Measurements from ENCODE around the gene CSAD.

The CSAD gene

GRCh38 chr12:53218551-53219291 is 38.0 kb upstream of the CSAD start:
- no peak for DNase-seq (ENCODE audit: low read depth)
- H3K4me3 ChIP-seq (ENCODE audit: control insufficient read depth, low read depth, low read length): peak overlapping the region; percentile 83
- TF ChIP-seq CTCF (IDR thresholded peaks at IDR 0.05; ENCODE audit: control insufficient read depth, insufficient read depth, low read depth, low read length, missing control alignments): no peak

- TF ChIP-seq CTCF (IDR thresholded peaks at IDR 0.05; ENCODE audit: control insufficient read depth, insufficient read depth, low read depth, low read length, missing control alignments): no peak
- H3K4me3 ChIP-seq (ENCODE audit: control insufficient read depth, low read depth, low read length): peak overlapping the region; percentile 83
- no peak for DNase-seq (ENCODE audit: low read depth)
Observed at GRCh38 chr12:53217931-53218307, 37.2 kb upstream of the CSAD start.

GRCh38 chr12:53217051-53217930 is 36.6 kb upstream of the CSAD start:
- H3K4me3 ChIP-seq (ENCODE audit: control insufficient read depth, low read depth, low read length): peak overlapping the region; percentile 83; the same call in 1 of the 2 replicates
- TF ChIP-seq CTCF (IDR thresholded peaks at IDR 0.05; ENCODE audit: control insufficient read depth, insufficient read depth, low read depth, low read length, missing control alignments): no peak
- DNase-seq (ENCODE audit: low read depth): no peak

GRCh38 chr12:53215497-53215896 is 34.8 kb upstream of the CSAD start:
- no peak for DNase-seq (ENCODE audit: low read depth)
- no peak for TF ChIP-seq CTCF (IDR thresholded peaks at IDR 0.05; ENCODE audit: control insufficient read depth, insufficient read depth, low read depth, low read length, missing control alignments)

GRCh38 chr12:53214687-53215455 is 34.1 kb upstream of the CSAD start:
- no peak for TF ChIP-seq CTCF (IDR thresholded peaks at IDR 0.05; ENCODE audit: control insufficient read depth, insufficient read depth, low read depth, low read length, missing control alignments)
- H3K4me3 ChIP-seq (ENCODE audit: control insufficient read depth, low read depth, low read length): no peak overlapping the region

More at GRCh38 chr12:53215497-53215896, 34.8 kb upstream of the CSAD start:
- no peak overlapping the region for H3K4me3 ChIP-seq (ENCODE audit: control insufficient read depth, low read depth, low read length)

GRCh38 chr12:53214221-53214620 is 33.5 kb upstream of the CSAD start:
- H3K4me3 ChIP-seq (ENCODE audit: control insufficient read depth, low read depth, low read length): no peak overlapping the region
- no peak for TF ChIP-seq CTCF (IDR thresholded peaks at IDR 0.05; ENCODE audit: control insufficient read depth, insufficient read depth, low read depth, low read length, missing control alignments)
- no peak for DNase-seq (ENCODE audit: low read depth)

More at GRCh38 chr12:53214687-53215455, 34.1 kb upstream of the CSAD start:
- DNase-seq (ENCODE audit: low read depth): no peak
